Upper lobe of left lung (tissue), 6 donors: Measurements from ENCODE around the gene TNFRSF6B. TPM values are rescaled to one million over a fixed set of nuclear protein-coding genes. Genes with fewer than 3 reads are reported as not detected.

Source experiments
- ATAC-seq, 2 donors: fragments of 200-7000 bp; cut with Tn5 transposase; one replicate each; pipeline ENCODE4 v1.9.1; 2022; ENCODE audit warnings: mild to moderate bottlenecking in 2 of 2, moderate library complexity in 2 of 2; ENCODE audit not compliant: low FRiP score in 2 of 2
- DNase-seq, 2 donors: peaks; one replicate each; pipeline ENCODE4 v3.0.0-alpha.2; 2019 to 2020
- H3K27ac ChIP-seq, 4 donors: fragments of 200-600 bp; sonication (generic); one replicate each; pipeline ENCODE4 v1.5.1; 2016 to 2019
- H3K27me3 ChIP-seq, 4 donors: fragments of 200-600 bp; sonication (generic); one replicate each; pipeline ENCODE4 v1.5.1; 2017 to 2019
- H3K36me3 ChIP-seq, 4 donors: fragments of 200-600 bp; sonication (generic); one replicate each; pipeline ENCODE4 v1.5.1; 2016 to 2019
- H3K4me1 ChIP-seq, 4 donors: fragments of 200-600 bp; sonication (generic); one replicate each; pipeline ENCODE4 v1.5.1; 2018 to 2019
- H3K4me3 ChIP-seq, 4 donors: fragments of 200-600 bp; sonication (generic); one replicate each; pipeline ENCODE4 v1.5.1; 2017 to 2019; ENCODE audit warnings: mild to moderate bottlenecking in 2 of 4, moderate library complexity in 1 of 4
- H3K9me3 ChIP-seq, 4 donors: fragments of 200-600 bp; sonication (generic); one replicate each; pipeline ENCODE4 v1.5.1; 2018 to 2019
- EP300 ChIP-seq, 4 donors: sonication (generic); formaldehyde crosslinking; IDR thresholded peaks; one replicate each; pipeline ENCODE4 v1.5.1; 2017; ENCODE audit warnings: antibody characterized with exemption in 4 of 4, control low read depth in 2 of 4
- POLR2A ChIP-seq, 4 donors: fragments of 450-650 bp; IDR thresholded peaks; one replicate each; pipeline ENCODE4 v1.5.1; 2016 to 2017; ENCODE audit warnings: antibody characterized with exemption in 4 of 4, mild to moderate bottlenecking in 2 of 4
- POLR2AphosphoS5 ChIP-seq, 2 donors: sonication (generic); formaldehyde crosslinking; IDR thresholded peaks; one replicate each; pipeline ENCODE4 v1.5.1; 2017; ENCODE audit warnings: antibody characterized with exemption in 2 of 2
- WGBS, 2 donors: methylation state at CpG; one replicate each; pipeline ENCODE4 v1.1.5; 2017 to 2018; 5-methylcytosine and 5-hydroxymethylcytosine counted together
- total RNA-seq, 6 donors: library from RNA; depleted of rRNA in 4 of 6; stranded (reverse); fragments of >200 nt in 4 of 6; gene quantifications; one replicate each; pipeline versions ENCODE4 v1.1.0 to v1.2.1, GENCODE V29; 2016 to 2021
- TF ChIP-seq, protein P1 (sequence below), 6 experiments: fragments of 450-650 bp in 4 of 6; fragments of 200-600 bp in 2 of 6; sonication (generic) in 2 of 6; IDR thresholded peaks; one replicate each; pipeline ENCODE4 v1.5.1; 2016 to 2019; ENCODE audit warnings: antibody characterized with exemption in 6 of 6
- donor health status: DM: no; HTN: no; CAD: no; lungs with moderate emphysema.
- donor health status: DM: no; HTN: yes; CAD: no; lungs with severe emphysema.

Gene TNFRSF6B
- total RNA-seq, 6 donors from 2014 or later, result 13.8 to 34.8 (median 16.9) TPM

DNA sequence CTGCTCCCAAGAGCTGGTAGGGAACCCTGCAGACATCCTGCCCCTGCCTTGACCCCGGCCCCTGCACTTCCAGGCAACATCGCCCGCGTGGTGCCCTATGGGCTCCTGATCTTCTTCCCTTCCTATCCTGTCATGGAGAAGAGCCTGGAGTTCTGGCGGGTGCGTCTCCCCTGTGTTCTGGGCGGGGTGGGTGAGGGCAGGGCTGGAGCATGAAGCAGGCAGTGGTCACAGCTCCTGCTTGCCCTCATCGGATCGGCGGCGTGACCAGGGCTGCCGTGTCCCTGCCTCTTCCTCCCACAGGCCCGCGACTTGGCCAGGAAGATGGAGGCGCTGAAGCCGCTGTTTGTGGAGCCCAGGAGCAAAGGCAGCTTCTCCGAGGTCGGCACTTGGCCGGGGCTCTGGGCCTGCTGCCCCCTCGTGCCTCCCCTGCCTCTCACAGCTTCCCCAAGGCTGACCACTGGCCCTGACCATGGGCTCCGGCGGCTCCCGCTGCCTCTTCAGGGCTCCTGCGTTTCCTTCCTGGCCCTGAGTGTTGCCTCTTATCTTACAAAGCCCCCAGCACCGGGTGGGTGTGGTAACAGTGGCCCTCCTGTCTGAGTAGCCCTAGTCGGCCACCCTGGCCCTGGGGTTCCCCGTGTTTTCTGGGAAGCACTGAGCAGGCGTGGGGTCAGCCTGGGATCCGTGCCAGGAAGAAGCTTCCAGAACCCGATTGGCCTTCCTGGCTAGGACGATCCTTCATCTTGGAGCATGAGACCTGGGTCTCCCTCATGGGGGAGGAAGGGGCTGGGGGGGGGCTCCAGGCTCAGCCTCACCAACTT, 8.0 kb upstream of the TNFRSF6B start:
- WGBS, 2 donors, result 69 to 73% methylated on average over 13 to 29 of the region's 31 CpGs
- peaks cover 51 to 63% (median 56%) of the 10 kb centered on the region in 4 donors for H3K4me1 ChIP-seq
- H3K36me3 ChIP-seq, result peaks cover 0 to 9% (median 0%) of the 10 kb centered on the region in 4 donors

GRCh38 chr20:63689046-63690002, 7.1 kb upstream of the TNFRSF6B start:
- DNase-seq, result peak in 1 of 2 donors; percentile 89
- no peak overlapping the region for H3K4me3 ChIP-seq
- 95 to 96% methylated on average over 9 to 44 of the region's 44 CpGs for WGBS, 2 donors
- H3K36me3 ChIP-seq, result peaks cover 0 to 17% (median under 1%) of the 10 kb centered on the region in 4 donors
- no peaks in the 10 kb centered on the region for H3K9me3 ChIP-seq
- no peaks in the 10 kb centered on the region for H3K27me3 ChIP-seq
- H3K27ac ChIP-seq, result peak overlapping the region; percentile 90 to 96 (median 91)
- H3K4me1 ChIP-seq, result peaks cover 51 to 63% (median 56%) of the 10 kb centered on the region in 4 donors
- TF ChIP-seq POLR2AphosphoS5 (IDR thresholded peaks at IDR 0.05) (no peak), POLR2A (IDR thresholded peaks at IDR 0.05) (no peak), EP300 (IDR thresholded peaks at IDR 0.05) (no peak)
- TF ChIP-seq, protein P1, sequence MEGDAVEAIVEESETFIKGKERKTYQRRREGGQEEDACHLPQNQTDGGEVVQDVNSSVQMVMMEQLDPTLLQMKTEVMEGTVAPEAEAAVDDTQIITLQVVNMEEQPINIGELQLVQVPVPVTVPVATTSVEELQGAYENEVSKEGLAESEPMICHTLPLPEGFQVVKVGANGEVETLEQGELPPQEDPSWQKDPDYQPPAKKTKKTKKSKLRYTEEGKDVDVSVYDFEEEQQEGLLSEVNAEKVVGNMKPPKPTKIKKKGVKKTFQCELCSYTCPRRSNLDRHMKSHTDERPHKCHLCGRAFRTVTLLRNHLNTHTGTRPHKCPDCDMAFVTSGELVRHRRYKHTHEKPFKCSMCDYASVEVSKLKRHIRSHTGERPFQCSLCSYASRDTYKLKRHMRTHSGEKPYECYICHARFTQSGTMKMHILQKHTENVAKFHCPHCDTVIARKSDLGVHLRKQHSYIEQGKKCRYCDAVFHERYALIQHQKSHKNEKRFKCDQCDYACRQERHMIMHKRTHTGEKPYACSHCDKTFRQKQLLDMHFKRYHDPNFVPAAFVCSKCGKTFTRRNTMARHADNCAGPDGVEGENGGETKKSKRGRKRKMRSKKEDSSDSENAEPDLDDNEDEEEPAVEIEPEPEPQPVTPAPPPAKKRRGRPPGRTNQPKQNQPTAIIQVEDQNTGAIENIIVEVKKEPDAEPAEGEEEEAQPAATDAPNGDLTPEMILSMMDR (IDR thresholded peaks at IDR 0.05), result no peak
- no peak for ATAC-seq

More for the DNA sequence above, 8.0 kb upstream of the TNFRSF6B start:
- peak in 2 of 4 donors; percentile 14 to 34 for TF ChIP-seq EP300 (IDR thresholded peaks at IDR 0.05)
- TF ChIP-seq POLR2A (IDR thresholded peaks at IDR 0.05), result no peak
- DNase-seq (peak in 1 of 2 donors; percentile 78), ATAC-seq (no peak)
- Histone ChIP-seq H3K27me3 (no peaks in the 10 kb centered on the region), H3K4me3 (no peak overlapping the region), H3K9me3 (no peaks in the 10 kb centered on the region), H3K27ac (peak overlapping the region; percentile 90 to 96 (median 91))

GRCh38 chr20:63690003-63690897, 6.2 kb upstream of the TNFRSF6B start:
- peak in 1 of 2 donors; percentile 75 for DNase-seq
- H3K4me1 ChIP-seq, result peaks cover 49 to 63% (median 55%) of the 10 kb centered on the region in 4 donors

DNA sequence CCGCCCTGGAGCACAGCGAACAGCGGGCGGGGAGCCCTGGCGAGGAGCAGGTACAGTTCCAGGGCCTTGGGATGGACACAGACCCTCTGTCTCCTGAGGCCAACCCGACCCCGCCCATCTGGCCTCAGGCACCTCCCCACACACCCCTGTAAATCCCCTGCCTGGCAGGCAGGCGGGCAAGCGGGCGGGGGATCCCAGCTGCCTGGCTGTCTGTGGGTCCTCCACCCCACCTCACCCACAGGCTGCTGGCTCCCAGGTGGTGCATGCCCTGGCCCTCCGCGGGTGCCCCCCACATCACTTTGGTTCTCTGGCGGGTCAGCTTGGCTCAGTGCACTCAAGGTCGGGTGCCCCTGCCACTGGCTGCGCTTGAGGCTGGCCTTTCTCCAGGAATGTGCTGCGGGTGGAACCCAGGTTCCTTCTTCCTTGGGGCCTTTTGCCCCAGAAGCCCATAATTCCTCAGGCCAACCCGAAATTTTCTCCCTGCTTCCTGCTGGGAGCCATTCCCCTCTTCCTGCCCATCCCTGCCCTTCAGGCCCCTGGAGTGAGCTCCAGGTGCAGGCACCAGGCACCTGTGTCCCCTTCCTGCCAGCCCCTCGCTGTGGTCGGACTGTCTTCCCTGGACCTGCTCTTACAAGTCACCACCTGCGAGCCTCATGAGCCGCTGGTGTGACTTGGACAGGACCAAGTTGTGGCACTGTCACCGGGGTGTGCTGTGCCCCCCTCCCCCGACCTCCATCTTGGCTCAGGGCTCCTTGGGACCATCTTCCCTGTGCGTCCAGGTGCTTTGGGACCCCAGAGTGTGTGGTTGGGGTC, 5.3 kb upstream of the TNFRSF6B start:
- Histone ChIP-seq H3K4me3 (no peak overlapping the region), H3K4me1 (peaks cover 41 to 64% (median 48%) of the 10 kb centered on the region in 4 donors), H3K9me3 (no peaks in the 10 kb centered on the region), H3K36me3 (peaks cover 0 to 35% (median 4%) of the 10 kb centered on the region in 4 donors), H3K27ac (peak overlapping the region; percentile 23 to 96 (median 70)), H3K27me3 (no peaks in the 10 kb centered on the region)
- TF ChIP-seq POLR2A (IDR thresholded peaks at IDR 0.05) (no peak), EP300 (IDR thresholded peaks at IDR 0.05) (no peak)
- TF ChIP-seq, protein P1 (IDR thresholded peaks at IDR 0.05), result no peak
- WGBS, 2 donors, result 86 to 87% methylated on average over 17 to 24 of the region's 24 CpGs
- no peak for ATAC-seq
- peak in 1 of 2 donors; percentile 83 for DNase-seq

More at GRCh38 chr20:63690003-63690897, 6.2 kb upstream of the TNFRSF6B start:
- H3K27ac ChIP-seq, result peak overlapping the region in 3 of 4 donors; percentile 90 to 96 (median 91)
- no peaks in the 10 kb centered on the region for H3K9me3 ChIP-seq
- H3K36me3 ChIP-seq, result peaks cover 0 to 26% (median 4%) of the 10 kb centered on the region in 4 donors
- no peak overlapping the region for H3K4me3 ChIP-seq
- no peak for ATAC-seq
- H3K27me3 ChIP-seq, result no peaks in the 10 kb centered on the region
- TF ChIP-seq POLR2AphosphoS5 (IDR thresholded peaks at IDR 0.05) (no peak), EP300 (IDR thresholded peaks at IDR 0.05) (no peak), POLR2A (IDR thresholded peaks at IDR 0.05) (no peak)
- TF ChIP-seq, protein P1 (IDR thresholded peaks at IDR 0.05), result no peak
- 93 to 95% methylated on average over 10 to 32 of the region's 40 CpGs for WGBS, 2 donors
